ENCODE measurements around the gene PLN.

The PLN gene

GRCh38 chr6:118537574-118537973, 10.5 kb upstream of the PLN start:
- no peak for DNase-seq (ENCODE audit: low spot score)

GRCh38 chr6:118542184-118542952, 5.7 kb upstream of the PLN start:
- no peak for DNase-seq (ENCODE audit: low spot score)

DNA sequence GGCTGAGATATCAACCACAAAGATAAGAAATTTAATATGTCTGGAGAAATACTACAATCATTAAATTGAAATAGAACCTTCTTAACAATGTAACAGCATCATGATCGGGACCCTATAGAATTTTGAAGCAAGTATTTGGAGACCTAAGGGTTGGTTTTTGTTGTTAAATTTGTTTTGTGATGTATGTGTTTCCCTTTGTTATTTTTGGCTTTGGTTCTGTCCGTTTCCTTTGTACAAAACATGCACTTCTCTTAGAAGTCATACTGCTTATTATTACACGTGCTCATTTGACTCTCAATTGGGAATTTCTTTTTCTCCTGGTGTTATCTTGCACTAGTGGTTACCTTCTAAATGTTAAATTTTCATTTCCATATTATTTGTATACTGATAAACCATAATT, 4.0 kb upstream of the PLN start:
- DNase-seq (ENCODE audit: low spot score) = no peak

GRCh38 chr6:118546164-118546879, 1.8 kb upstream of the PLN start:
- DNase-seq (ENCODE audit: low spot score) = no peak

GRCh38 chr6:118546880-118547218, 1.2 kb upstream of the PLN start:
- no peak for DNase-seq (ENCODE audit: low spot score)

GRCh38 chr6:118548613-118549012, 517 bp downstream of the PLN start:
- no peak for DNase-seq (ENCODE audit: low spot score)

- DNase-seq (ENCODE audit: low spot score) = peak; percentile 56
Measured at GRCh38 chr6:118551063-118552053, 3.3 kb downstream of the PLN start.

DNA sequence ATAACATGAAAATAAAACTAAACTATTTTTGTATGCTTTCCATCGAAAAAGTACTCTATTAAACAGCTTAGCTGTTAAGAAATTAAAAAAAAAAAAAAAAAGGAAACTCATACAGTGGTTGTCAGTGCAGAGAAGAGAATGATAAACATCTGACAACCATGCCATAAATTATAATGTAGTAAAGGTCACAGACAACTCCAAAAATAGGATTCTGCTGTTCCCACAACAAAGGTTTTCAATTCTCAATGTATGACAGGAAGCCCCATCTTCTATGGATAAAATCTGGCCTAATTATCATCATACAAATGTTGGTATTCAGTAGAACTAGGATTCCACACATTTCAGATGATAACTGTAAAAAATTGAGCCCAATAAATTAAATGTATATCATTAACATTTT, 5.0 kb downstream of the PLN start:
- no peak for DNase-seq (ENCODE audit: low spot score)

GRCh38 chr6:118554698-118555097, 6.6 kb downstream of the PLN start:
- no peak for DNase-seq (ENCODE audit: low spot score)

- no peak for DNase-seq (ENCODE audit: low spot score)
Measured at GRCh38 chr6:118558464-118559217, 10.5 kb downstream of the PLN start.

DNA sequence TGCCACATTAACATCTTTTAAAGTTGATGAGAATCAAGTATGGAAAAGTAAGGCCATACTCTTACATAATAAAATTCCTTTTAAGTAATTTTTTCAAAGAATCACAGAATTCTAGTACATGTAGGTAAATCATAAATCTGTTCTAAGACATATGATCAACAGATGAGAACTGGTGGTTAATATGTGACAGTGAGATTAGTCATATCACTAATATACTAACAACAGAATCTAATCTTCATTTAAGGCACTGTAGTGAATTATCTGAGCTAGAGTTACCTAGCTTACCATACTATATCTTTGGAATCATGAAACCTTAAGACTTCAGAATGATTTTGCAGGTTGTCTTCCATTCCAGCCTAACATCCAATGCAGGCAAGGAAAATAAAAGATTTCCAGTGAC, 11.6 kb downstream of the PLN start:
- no peak for DNase-seq (ENCODE audit: low spot score)

GRCh38 chr6:118562248-118562647, 14.2 kb downstream of the PLN start:
- no peak for DNase-seq (ENCODE audit: low spot score)

DNA sequence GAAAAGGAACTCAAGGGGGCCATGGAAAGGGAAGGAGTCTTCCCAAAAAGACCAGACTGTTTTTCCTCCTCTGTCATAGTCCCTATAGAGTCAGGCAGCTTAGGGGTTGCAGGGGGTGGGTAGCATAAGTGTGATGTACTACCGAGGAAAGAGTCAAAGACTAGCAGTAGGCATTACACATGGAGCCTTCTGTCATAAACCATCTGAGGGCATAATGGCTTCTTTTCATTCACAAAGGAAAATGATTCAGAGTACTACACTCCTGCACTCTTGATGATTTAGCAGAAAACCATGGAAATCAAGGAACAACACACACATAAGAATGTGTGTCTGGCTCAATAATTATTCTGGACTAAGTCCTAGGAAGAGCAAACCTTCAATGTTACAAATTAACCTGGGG, 14.9 kb downstream of the PLN start:
- DNase-seq (ENCODE audit: low spot score) = no peak

GRCh38 chr6:118565311-118565960, 17.3 kb downstream of the PLN start:
- no peak for DNase-seq (ENCODE audit: low spot score)

- DNase-seq (ENCODE audit: low spot score) = no peak
Measured at GRCh38 chr6:118567974-118568373, 19.9 kb downstream of the PLN start.

- DNase-seq (ENCODE audit: low spot score) = no peak
Measured at GRCh38 chr6:118569498-118569897, 21.4 kb downstream of the PLN start.

DNA sequence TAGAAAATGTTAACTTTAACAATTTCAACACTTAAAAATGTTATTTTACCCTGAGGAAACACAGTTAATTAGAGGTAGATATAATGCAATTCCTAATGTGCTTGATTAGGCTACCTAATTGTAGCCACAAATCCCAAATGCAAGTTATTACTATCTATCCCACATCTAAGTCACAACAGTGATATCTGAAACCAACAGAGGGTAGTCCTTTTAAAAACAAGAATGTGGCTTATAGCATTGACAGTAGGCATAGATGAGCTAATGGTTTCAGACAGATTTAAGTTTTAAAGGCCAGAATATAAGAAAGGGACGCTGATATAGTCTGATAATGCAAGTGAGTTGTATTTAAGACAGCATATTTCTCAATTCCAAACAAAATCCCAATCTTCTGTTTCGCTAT, 23.0 kb downstream of the PLN start:
- DNase-seq (ENCODE audit: low spot score) = no peak

DNA sequence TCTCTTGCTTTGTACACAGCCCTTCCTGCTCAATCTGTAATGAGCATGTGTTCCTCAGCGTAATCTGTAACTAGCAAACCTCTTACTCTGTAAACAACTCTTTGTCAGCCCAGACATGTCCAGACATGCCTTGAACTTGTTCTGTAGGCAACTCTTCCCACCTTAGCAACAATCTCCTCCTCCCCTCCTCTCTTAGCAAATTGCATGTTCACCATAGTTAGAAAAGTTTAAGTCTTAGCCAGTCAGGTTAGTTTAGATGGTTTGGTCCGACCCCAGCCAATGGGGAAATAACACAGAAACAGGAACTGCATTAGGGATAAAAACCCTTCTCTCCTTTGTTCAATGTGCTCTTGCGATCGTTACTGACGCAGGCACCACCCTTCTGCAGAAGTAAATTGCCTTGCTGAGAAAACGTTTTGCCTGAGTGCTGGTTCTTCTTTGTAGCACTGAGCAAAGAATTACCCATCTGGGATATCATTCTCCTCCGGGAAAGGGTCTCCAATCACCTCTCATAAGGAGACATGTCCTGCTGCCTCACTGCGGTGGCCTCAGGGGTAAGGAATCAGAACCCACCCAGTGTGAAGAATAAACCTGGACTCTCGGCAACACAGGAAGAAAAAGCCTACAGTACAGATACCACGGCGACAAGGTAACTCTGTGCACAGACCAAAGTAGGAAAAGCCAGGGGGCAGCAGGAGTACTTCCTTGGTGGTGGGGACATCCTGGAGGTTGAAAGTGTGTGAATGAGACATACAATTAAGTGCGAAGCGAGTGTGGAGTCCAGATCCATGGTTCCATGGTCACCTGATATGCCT, 26.2 kb downstream of the PLN start:
- no peak for DNase-seq (ENCODE audit: low spot score)

DNA sequence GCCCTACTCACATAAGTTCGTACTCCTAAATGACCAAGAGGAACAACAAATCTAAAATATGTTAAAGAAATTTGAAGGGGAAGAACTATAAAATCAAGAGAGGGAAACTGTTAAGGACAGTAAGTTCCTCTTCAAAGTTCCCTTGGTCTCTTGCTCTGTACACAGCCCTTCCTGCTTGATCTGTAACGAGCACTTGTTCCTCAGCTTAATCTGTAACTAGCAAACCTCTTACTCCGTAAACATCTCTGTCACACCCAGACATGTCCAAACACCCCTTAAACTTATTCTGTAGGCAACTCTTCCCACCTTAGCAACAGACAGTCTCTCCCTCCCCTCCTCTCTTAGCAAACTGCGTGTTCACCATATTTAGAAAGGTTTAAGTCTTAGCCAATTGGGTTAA, 29.9 kb downstream of the PLN start:
- DNase-seq (ENCODE audit: low spot score) = no peak

GRCh38 chr6:118578617-118579016, 30.5 kb downstream of the PLN start:
- DNase-seq (ENCODE audit: low spot score) = no peak

All from Ammon's horn (tissue), 1 donor.